Right lobe of liver (tissue), 6 donors: ENCODE data around the gene PTBP3. TPM values are rescaled to one million over a fixed set of nuclear protein-coding genes. Genes with fewer than 3 reads are reported as not detected.
A peak's percentile ranks its signal among the peaks of the same experiment; 100 is the strongest.

ENCODE experiments used
- ATAC-seq, 4 donors: fragments of 200-7000 bp; cut with Tn5 transposase; one replicate each; pipeline ENCODE4 v1.9.1; 2020; ENCODE audit warnings: mild to moderate bottlenecking in 4 of 4, moderate library complexity in 4 of 4
- DNase-seq, 3 donors: peaks; one replicate each; pipeline ENCODE4 v3.0.0-alpha.2; 2020
- H3K27ac ChIP-seq, 3 donors: fragments of 200-600 bp; one replicate each; pipeline ENCODE4 v1.8.0; 2022
- H3K27me3 ChIP-seq, 2 donors: fragments of 200-600 bp; one replicate each; pipeline ENCODE4 v1.8.0; 2022
- H3K36me3 ChIP-seq, 4 donors: fragments of 200-600 bp; sonication (generic) in 1 of 4; one replicate each; pipeline versions ENCODE4 v1.5.1 to v1.8.0; 2017 to 2022; ENCODE audit warnings: control low read depth in 1 of 4
- H3K4me1 ChIP-seq, 4 donors: fragments of 200-600 bp; sonication (generic) in 1 of 4; one replicate each; pipeline versions ENCODE4 v1.5.1 to v1.8.0; 2017 to 2022; ENCODE audit warnings: control low read depth in 1 of 4
- H3K4me3 ChIP-seq, 3 donors: fragments of 200-600 bp; one replicate each; pipeline ENCODE4 v1.8.0; 2022
- H3K9me3 ChIP-seq, 4 donors: fragments of 200-600 bp; sonication (generic) in 1 of 4; one replicate each; pipeline versions ENCODE4 v1.5.1 to v1.8.0; 2017 to 2022; ENCODE audit warnings: control low read depth in 1 of 4
- POLR2A ChIP-seq: fragments of 450-650 bp; IDR thresholded peaks from one replicate; pipeline ENCODE4 v1.6.1; 2017; ENCODE audit warnings: antibody characterized with exemption, mild to moderate bottlenecking
- WGBS: methylation state at CpG from one replicate; pipeline ENCODE4 v1.1.6; 2018; ENCODE audit warnings: low coverage, low lambda C conversion rate; ENCODE audit not compliant: insufficient coverage; ENCODE audit errors: missing lambda C conversion rate; 5-methylcytosine and 5-hydroxymethylcytosine counted together
- intact Hi-C, 2 donors: fragments of 100-400 bp; cut with DNase I; formaldehyde crosslinking; loops; one replicate each; pipeline versions ENCODE4 v1.11.2 to v1.14.1; 2022
- total RNA-seq, 6 experiments: library from RNA; depleted of rRNA in 2 of 6; stranded (reverse); fragments of >200 nt in 2 of 6; fragmentation: NEBNext Ultra II Directional in 3 of 6; extraction: Animal tissue kit (Norgen Biotek cat#: 25700) in 3 of 6; gene quantifications; one replicate each; pipeline versions ENCODE4 v1.1.0 to v1.2.4, GENCODE V29; 2016 to 2023
- TF ChIP-seq, protein P1 (sequence below), 4 donors: fragments of 200-600 bp in 3 of 4; fragments of 450-650 bp in 1 of 4; IDR thresholded peaks; one replicate each; pipeline versions ENCODE4 v1.5.1 to v1.8.0; 2016 to 2022; ENCODE audit warnings: antibody characterized with exemption in 4 of 4, mild to moderate bottlenecking in 2 of 4
- donor health status: DM: no; HTN: yes; CAD: no.
- donor health status: DM: no; HTN: no; CAD: no.
- donor health status: DM: no; HTN: no; CAD: no.
- donor health status: DM: no; HTN: yes; CAD: no.
- donor health status: DM: no; HTN: yes; CAD: no.

Gene PTBP3
- total RNA-seq, 6 experiments from 2014 or later: 16.3 to 29.9 (median 19.3) TPM

DNA sequence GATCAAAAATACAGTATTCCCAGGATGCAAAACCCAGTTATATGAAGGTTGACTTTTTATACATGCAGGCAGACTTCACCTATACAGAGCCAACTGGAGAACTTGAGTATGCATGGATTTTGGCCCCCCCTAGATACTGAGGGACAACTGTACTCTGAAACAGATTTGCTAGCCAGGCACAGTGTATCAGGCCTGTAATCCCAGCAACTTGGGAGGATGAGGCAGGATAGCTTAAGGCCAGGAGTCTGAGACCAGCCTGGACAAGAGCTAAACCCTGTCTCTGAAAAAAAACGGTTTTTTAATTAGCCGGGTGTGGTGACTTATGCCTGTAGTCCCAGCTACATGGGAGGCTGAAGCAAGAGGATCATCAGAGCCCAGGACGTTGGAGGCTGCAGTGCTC is 21.9 kb downstream of the PTBP3 start:
- H3K27ac ChIP-seq: no peak overlapping the region
- TF ChIP-seq, protein P1, sequence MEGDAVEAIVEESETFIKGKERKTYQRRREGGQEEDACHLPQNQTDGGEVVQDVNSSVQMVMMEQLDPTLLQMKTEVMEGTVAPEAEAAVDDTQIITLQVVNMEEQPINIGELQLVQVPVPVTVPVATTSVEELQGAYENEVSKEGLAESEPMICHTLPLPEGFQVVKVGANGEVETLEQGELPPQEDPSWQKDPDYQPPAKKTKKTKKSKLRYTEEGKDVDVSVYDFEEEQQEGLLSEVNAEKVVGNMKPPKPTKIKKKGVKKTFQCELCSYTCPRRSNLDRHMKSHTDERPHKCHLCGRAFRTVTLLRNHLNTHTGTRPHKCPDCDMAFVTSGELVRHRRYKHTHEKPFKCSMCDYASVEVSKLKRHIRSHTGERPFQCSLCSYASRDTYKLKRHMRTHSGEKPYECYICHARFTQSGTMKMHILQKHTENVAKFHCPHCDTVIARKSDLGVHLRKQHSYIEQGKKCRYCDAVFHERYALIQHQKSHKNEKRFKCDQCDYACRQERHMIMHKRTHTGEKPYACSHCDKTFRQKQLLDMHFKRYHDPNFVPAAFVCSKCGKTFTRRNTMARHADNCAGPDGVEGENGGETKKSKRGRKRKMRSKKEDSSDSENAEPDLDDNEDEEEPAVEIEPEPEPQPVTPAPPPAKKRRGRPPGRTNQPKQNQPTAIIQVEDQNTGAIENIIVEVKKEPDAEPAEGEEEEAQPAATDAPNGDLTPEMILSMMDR (IDR thresholded peaks at IDR 0.05): no peak
- no peak for TF ChIP-seq POLR2A
- 71% methylated on average over 2 of the region's 3 CpGs for WGBS

GRCh38 chr9:112310826-112311225 is 22.6 kb downstream of the PTBP3 start:
- Histone ChIP-seq H3K36me3 (no peaks in the 10 kb centered on the region), H3K4me3 (no peak overlapping the region), H3K27me3 (no peaks in the 10 kb centered on the region), H3K27ac (no peak overlapping the region), H3K9me3 (no peaks in the 10 kb centered on the region), H3K4me1 (peaks cover 0 to 13% (median 3%) of the 10 kb centered on the region in 4 donors)
- ATAC-seq (no peak), DNase-seq (no peak)
- 86% methylated on average over 4 of the region's 4 CpGs for WGBS
- TF ChIP-seq, protein P1 (IDR thresholded peaks at IDR 0.05): no peak
- no peak for TF ChIP-seq POLR2A
- intact Hi-C loops: no loop called here

More for the DNA sequence above, 21.9 kb downstream of the PTBP3 start:
- no peaks in the 10 kb centered on the region for H3K36me3 ChIP-seq
- H3K27me3 ChIP-seq: no peaks in the 10 kb centered on the region
- DNase-seq: no peak
- H3K4me1 ChIP-seq: peaks cover 0 to 19% (median 3%) of the 10 kb centered on the region in 4 donors
- no peaks in the 10 kb centered on the region for H3K9me3 ChIP-seq
- no peak overlapping the region for H3K4me3 ChIP-seq
- no peak for ATAC-seq
- intact Hi-C loops: no loop called here

DNA sequence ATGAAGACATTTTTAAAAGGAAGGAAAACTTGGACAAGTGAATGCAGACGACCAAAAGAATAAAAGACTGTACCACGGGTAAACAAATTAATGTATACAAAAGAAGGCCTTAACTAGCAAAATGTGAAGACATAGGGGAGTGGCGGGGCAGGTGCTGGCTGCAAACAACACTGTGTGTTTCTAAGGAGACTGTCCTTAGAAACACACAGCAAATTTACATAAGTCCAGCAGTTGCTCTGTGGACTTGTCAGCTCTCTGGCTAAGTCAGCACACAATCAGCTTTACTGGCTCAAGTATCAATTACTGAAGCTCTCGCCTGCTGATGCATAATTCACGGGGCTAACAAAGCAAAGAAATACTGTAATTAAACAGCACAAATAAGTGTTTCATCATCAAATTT is 24.8 kb downstream of the PTBP3 start:
- H3K9me3 ChIP-seq: no peaks in the 10 kb centered on the region
- DNase-seq: no peak
- peak; percentile 86 to 89 (median 88) for ATAC-seq
- 21% methylated on average over 5 of the region's 5 CpGs for WGBS
- no peaks in the 10 kb centered on the region for H3K36me3 ChIP-seq
- no peak for TF ChIP-seq POLR2A
- TF ChIP-seq, protein P1 (IDR thresholded peaks at IDR 0.05): no peak
- H3K4me1 ChIP-seq: peaks cover 0 to 11% (median 3%) of the 10 kb centered on the region in 4 donors
- no peak overlapping the region for H3K4me3 ChIP-seq
- no peak overlapping the region for H3K27ac ChIP-seq
- H3K27me3 ChIP-seq: no peaks in the 10 kb centered on the region
- intact Hi-C loops: no loop called here

DNA sequence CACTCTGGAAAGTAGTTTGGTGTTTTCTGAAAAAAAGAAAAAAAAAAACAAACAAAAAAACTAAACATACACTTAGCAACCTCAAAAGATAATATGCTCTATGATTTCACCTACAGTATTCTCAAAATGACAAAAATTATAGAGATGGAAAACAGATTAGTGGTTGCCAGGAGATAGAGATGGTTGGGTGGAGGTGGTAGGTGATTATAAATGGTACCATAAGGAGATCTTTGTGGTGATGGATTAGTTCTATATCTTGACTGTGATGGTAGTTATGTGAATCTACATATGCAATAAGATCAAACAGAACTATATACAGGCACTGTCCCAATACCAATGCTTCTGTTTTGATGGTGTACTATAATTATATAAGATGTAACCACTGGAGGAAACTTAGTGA is 32.0 kb downstream of the PTBP3 start:
- Histone ChIP-seq H3K4me3 (no peak overlapping the region), H3K4me1 (peaks cover 0 to 5% (median 2%) of the 10 kb centered on the region in 4 donors), H3K27me3 (no peaks in the 10 kb centered on the region), H3K9me3 (no peaks in the 10 kb centered on the region), H3K36me3 (no peaks in the 10 kb centered on the region), H3K27ac (no peak overlapping the region)
- DNase-seq: no peak
- intact Hi-C loops: no loop called here
- no peak for ATAC-seq
- no peak for TF ChIP-seq POLR2A

GRCh38 chr9:112299514-112299913 is 33.9 kb downstream of the PTBP3 start:
- DNase-seq (no peak), ATAC-seq (peak; percentile 82 to 98 (median 90))
- no peaks in the 10 kb centered on the region for H3K27me3 ChIP-seq
- peaks cover 0 to 5% (median 2%) of the 10 kb centered on the region in 4 donors for H3K4me1 ChIP-seq
- H3K9me3 ChIP-seq: no peaks in the 10 kb centered on the region
- H3K4me3 ChIP-seq: no peak overlapping the region
- peak overlapping the region in 1 of 3 donors; percentile 43 for H3K27ac ChIP-seq
- intact Hi-C loops: no loop called here
- H3K36me3 ChIP-seq: no peaks in the 10 kb centered on the region
- TF ChIP-seq, protein P1 (IDR thresholded peaks at IDR 0.05): no peak
- TF ChIP-seq POLR2A: no peak
